Calu3 (cell line): Measurements from ENCODE around the gene HNRNPA1L2. TPM values are rescaled to one million over a fixed set of nuclear protein-coding genes. Genes with fewer than 3 reads are reported as not detected.
"Not testable (repeated sequence)": the region's sequence is repeated elsewhere in the genome, so short reads cannot be mapped to it uniquely, and the experiment has no call there.

Source experiments
- BruUV-seq: library from RNA; stranded (reverse); fragments of 400-500 nt; replicated peaks from 2 replicates; lab custom pipeline; 2021; lab: Mats Ljungman, UMichigan
- CTCF ChIA-PET: fragments of 300-600 bp; sonication (Branson Sonifier 250); formaldehyde crosslinking; loops from one replicate; lab custom pipeline; 2022; ENCODE audit warnings: antibody characterized with exemption; lab: Charles Lee
- DNase-seq: peaks from one replicate; pipeline ENCODE4 v3.0.0; 2022
- H3K27ac Mint-ChIP-seq: one replicate; pipeline ENCODE4 v1.8.0; 2022; ENCODE audit warnings: mixed read lengths; ENCODE audit not compliant: unreplicated experiment
- H3K27me3 Mint-ChIP-seq: one replicate; pipeline ENCODE4 v1.8.0; 2022; ENCODE audit warnings: mixed read lengths; ENCODE audit not compliant: unreplicated experiment
- H3K36me3 Mint-ChIP-seq: one replicate; pipeline ENCODE4 v1.8.0; 2022; ENCODE audit warnings: mild to moderate bottlenecking, moderate library complexity, mixed read lengths; ENCODE audit not compliant: insufficient read depth, unreplicated experiment
- H3K4me1 Mint-ChIP-seq: one replicate; pipeline ENCODE4 v1.8.0; 2022; ENCODE audit warnings: mild to moderate bottlenecking, low read depth, mixed read lengths; ENCODE audit not compliant: unreplicated experiment
- H3K4me3 Mint-ChIP-seq: one replicate; pipeline ENCODE4 v1.8.0; 2022; ENCODE audit warnings: mild to moderate bottlenecking, low read depth, moderate library complexity, mixed read lengths; ENCODE audit not compliant: unreplicated experiment
- H3K9me3 Mint-ChIP-seq: one replicate; pipeline ENCODE4 v1.8.0; 2022; ENCODE audit warnings: low read depth, mixed read lengths; ENCODE audit not compliant: unreplicated experiment
- intact Hi-C: fragments of 100-400 bp; cut with micrococcal nuclease; formaldehyde crosslinking; loops from one replicate; pipeline ENCODE4 v1.10.0; 2022; ENCODE audit not compliant: unreplicated experiment
- total RNA-seq: library from RNA; stranded (reverse); gene quantifications from 2 replicates; pipeline ENCODE4 v1.2.3, GENCODE V29; 2022
- TF ChIP-seq, protein P1 (sequence below): fragments of 200-600 bp; IDR thresholded peaks from one replicate; pipeline ENCODE4 v1.8.0; 2022; ENCODE audit warnings: antibody characterized with exemption; ENCODE audit not compliant: unreplicated experiment

The HNRNPA1L2 gene
- total RNA-seq, 1 experiment from 2014 or later: 6.8 TPM

DNA sequence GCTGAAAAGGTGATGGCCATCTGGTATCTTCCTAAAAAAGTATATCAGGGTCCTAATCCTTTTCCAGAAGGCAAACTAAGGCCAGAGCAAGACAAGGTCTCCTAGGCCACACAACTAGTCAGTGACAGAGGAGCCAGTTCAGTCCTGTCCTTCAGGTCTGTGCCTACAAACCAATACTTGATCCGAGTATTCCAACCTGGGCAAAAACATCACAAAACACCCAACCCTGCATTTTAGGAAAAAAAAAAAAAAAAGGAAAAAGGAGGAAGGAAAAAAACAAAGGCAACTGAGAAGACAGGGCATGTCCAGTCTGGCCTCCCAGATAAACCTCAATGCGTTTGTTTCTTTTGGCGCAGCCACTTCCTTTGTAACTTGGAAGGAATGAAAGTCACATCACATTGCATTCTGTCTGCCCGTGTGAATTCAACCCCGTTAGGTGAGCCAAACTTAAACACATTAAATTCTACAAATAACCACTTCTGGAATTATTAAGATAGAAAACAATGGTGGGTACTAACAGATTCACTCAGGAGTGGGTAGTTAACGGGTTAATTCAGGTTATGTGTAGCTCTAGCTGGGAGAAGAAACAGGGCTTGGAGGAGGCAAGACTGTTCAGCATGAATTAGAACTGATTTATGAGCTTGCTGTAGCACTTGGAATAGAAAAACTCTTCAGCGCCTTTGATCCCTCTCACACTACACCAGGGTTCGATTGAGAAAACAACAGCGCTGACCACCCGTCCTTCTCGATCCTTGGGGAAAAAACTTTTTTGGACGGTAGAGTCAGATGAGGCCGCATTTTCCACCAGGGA, 43.0 kb upstream of the HNRNPA1L2 start:
- Mint-ChIP-seq H3K9me3 (no peaks in the 10 kb centered on the region), H3K36me3 (no peaks in the 10 kb centered on the region), H3K27ac (no peak overlapping the region), H3K4me1 (no peaks in the 10 kb centered on the region), H3K4me3 (no peak overlapping the region), H3K27me3 (peaks cover 15% of the 10 kb centered on the region)
- no peak for DNase-seq
- TF ChIP-seq, protein P1, sequence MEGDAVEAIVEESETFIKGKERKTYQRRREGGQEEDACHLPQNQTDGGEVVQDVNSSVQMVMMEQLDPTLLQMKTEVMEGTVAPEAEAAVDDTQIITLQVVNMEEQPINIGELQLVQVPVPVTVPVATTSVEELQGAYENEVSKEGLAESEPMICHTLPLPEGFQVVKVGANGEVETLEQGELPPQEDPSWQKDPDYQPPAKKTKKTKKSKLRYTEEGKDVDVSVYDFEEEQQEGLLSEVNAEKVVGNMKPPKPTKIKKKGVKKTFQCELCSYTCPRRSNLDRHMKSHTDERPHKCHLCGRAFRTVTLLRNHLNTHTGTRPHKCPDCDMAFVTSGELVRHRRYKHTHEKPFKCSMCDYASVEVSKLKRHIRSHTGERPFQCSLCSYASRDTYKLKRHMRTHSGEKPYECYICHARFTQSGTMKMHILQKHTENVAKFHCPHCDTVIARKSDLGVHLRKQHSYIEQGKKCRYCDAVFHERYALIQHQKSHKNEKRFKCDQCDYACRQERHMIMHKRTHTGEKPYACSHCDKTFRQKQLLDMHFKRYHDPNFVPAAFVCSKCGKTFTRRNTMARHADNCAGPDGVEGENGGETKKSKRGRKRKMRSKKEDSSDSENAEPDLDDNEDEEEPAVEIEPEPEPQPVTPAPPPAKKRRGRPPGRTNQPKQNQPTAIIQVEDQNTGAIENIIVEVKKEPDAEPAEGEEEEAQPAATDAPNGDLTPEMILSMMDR: no peak
- no TSS peak for BruUV-seq
- CTCF ChIA-PET: no interaction called here
- intact Hi-C loops: no loop called here

GRCh38 chr13:52599848-52600603, 42.2 kb upstream of the HNRNPA1L2 start:
- Mint-ChIP-seq H3K27me3 (peaks cover 9% of the 10 kb centered on the region), H3K9me3 (no peaks in the 10 kb centered on the region), H3K36me3 (no peaks in the 10 kb centered on the region), H3K4me3 (no peak overlapping the region), H3K27ac (no peak overlapping the region), H3K4me1 (no peaks in the 10 kb centered on the region)
- CTCF ChIA-PET: no interaction called here
- TF ChIP-seq, protein P1: no peak
- intact Hi-C loops: no loop called here
- no TSS peak for BruUV-seq
- DNase-seq: no peak

GRCh38 chr13:52600666-52601065, 41.6 kb upstream of the HNRNPA1L2 start:
- Mint-ChIP-seq H3K27ac (no peak overlapping the region), H3K4me3 (no peak overlapping the region), H3K4me1 (no peaks in the 10 kb centered on the region), H3K9me3 (no peaks in the 10 kb centered on the region), H3K36me3 (no peaks in the 10 kb centered on the region), H3K27me3 (peaks cover 9% of the 10 kb centered on the region)
- intact Hi-C loops: no loop called here
- DNase-seq: no peak
- CTCF ChIA-PET: no interaction called here
- TF ChIP-seq, protein P1: no peak
- BruUV-seq: no TSS peak

DNA sequence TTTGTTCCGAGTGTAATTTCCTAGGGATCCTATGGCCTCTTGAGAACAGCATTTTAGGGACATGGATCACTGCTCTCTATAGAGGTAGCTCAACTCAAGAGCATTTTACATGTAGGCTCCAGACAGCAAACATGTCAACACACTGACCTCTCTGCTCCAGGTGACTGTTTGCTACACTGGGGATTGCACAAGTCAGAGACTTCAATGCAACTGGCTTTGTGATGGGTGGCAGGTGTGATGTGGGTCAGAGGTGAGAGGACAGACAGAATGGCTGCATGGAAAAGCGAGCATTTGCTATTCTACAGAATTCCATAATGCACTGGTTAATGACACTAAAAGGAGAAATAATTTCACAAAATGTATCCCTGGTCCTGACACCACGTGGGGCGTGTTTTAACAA, 38.9 kb upstream of the HNRNPA1L2 start:
- intact Hi-C loops, CTCF ChIA-PET, H3K36me3 Mint-ChIP-seq: not testable (repeated sequence)

GRCh38 chr13:52606126-52606525, 36.1 kb upstream of the HNRNPA1L2 start:
- H3K36me3 Mint-ChIP-seq, CTCF ChIA-PET, BruUV-seq, intact Hi-C loops, H3K9me3 Mint-ChIP-seq, DNase-seq, H3K4me3 Mint-ChIP-seq, H3K27ac Mint-ChIP-seq: not testable (repeated sequence)
- peaks cover 12% of the 10 kb centered on the region for H3K4me1 Mint-ChIP-seq
- H3K27me3 Mint-ChIP-seq: peaks cover 29% of the 10 kb centered on the region

More for the DNA sequence above, 38.9 kb upstream of the HNRNPA1L2 start:
- H3K4me1 Mint-ChIP-seq, BruUV-seq, DNase-seq, H3K4me3 Mint-ChIP-seq, H3K27ac Mint-ChIP-seq, H3K9me3 Mint-ChIP-seq: not testable (repeated sequence)
- H3K27me3 Mint-ChIP-seq: peaks cover 25% of the 10 kb centered on the region

GRCh38 chr13:52606795-52607194, 35.4 kb upstream of the HNRNPA1L2 start:
- CTCF ChIA-PET, H3K36me3 Mint-ChIP-seq, H3K27ac Mint-ChIP-seq, H3K4me3 Mint-ChIP-seq, BruUV-seq, intact Hi-C loops, DNase-seq, H3K9me3 Mint-ChIP-seq: not testable (repeated sequence)
- Mint-ChIP-seq H3K4me1 (peaks cover 12% of the 10 kb centered on the region), H3K27me3 (peaks cover 29% of the 10 kb centered on the region)

GRCh38 chr13:52608184-52608583, 34.0 kb upstream of the HNRNPA1L2 start:
- Mint-ChIP-seq H3K27me3 (peaks cover 29% of the 10 kb centered on the region), H3K4me1 (peaks cover 12% of the 10 kb centered on the region)
- H3K9me3 Mint-ChIP-seq, H3K27ac Mint-ChIP-seq, BruUV-seq, CTCF ChIA-PET, DNase-seq, H3K4me3 Mint-ChIP-seq, H3K36me3 Mint-ChIP-seq: not testable (repeated sequence)
- intact Hi-C loops: loop anchor here (2.0 kb wide), 1 partner anchor 581 kb away; no protein-coding TSS in a partner anchor
